Lower lobe of right lung (tissue), 2 donors: Measurements from ENCODE around the gene TMEM52. TPM values are rescaled to one million over a fixed set of nuclear protein-coding genes. Genes with fewer than 3 reads are reported as not detected.
A peak's percentile ranks its signal among the peaks of the same experiment; 100 is the strongest.

Source experiments
- ATAC-seq, 2 donors: fragments of 200-7000 bp; cut with Tn5 transposase; one replicate each; pipeline ENCODE4 v1.9.1; 2020 to 2022; ENCODE audit warnings: mild to moderate bottlenecking in 2 of 2, moderate library complexity in 2 of 2
- DNase-seq: peaks from one replicate; pipeline ENCODE4 v3.0.0-alpha.2; 2020
- H3K27ac ChIP-seq: fragments of 200-600 bp; one replicate; pipeline ENCODE4 v1.8.0; 2022
- H3K27me3 ChIP-seq: fragments of 200-600 bp; one replicate; pipeline ENCODE4 v1.8.0; 2022; ENCODE audit warnings: low read depth
- H3K36me3 ChIP-seq: fragments of 200-600 bp; one replicate; pipeline ENCODE4 v1.8.0; 2022; ENCODE audit warnings: mild to moderate bottlenecking
- H3K4me1 ChIP-seq: fragments of 200-600 bp; one replicate; pipeline ENCODE4 v1.8.0; 2022
- H3K4me3 ChIP-seq: fragments of 200-600 bp; one replicate; pipeline ENCODE4 v1.8.0; 2022; ENCODE audit warnings: mild to moderate bottlenecking
- H3K9me3 ChIP-seq: fragments of 200-600 bp; one replicate; pipeline ENCODE4 v1.8.0; 2022
- intact Hi-C: fragments of 100-400 bp; cut with DNase I; formaldehyde crosslinking; loops from one replicate; pipeline ENCODE4 v1.11.0; 2022
- total RNA-seq: library from RNA; stranded (reverse); fragmentation: NEBNext Ultra II Directional; extraction: Animal tissue kit (Norgen Biotek cat#: 25700); gene quantifications from one replicate; pipeline ENCODE4 v1.2.1, GENCODE V29; 2021
- TF ChIP-seq, protein P1 (sequence below): fragments of 200-600 bp; IDR thresholded peaks from one replicate; pipeline ENCODE4 v1.8.0; 2022; ENCODE audit warnings: antibody characterized with exemption, mild to moderate bottlenecking
- donor health status: DM: no; HTN: yes; CAD: no; lungs with severe emphysema.

Gene TMEM52
- total RNA-seq, 1 donor from 2014 or later = 1.4 TPM

DNA sequence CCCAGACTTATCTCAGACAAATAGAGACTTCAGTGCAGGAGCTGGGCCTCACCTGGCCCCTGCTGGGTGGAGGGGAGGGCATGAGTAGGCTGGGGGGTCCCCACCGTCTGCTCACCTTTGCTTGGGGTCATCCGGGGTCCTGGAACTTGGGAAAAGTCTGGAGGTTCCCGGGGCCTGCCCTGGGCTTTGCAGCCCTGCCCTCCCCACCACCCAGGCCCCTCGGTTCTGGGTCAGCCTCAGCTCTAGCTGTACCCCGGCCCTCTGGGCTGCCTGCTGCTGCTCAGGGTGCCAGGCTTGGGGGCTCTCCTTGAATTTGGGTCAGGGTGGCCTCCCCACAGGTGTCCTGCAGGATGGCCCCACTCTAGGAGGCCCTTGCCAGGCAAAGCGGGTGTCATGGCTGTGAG is 2.4 kb upstream of the TMEM52 start:
- H3K27me3 ChIP-seq = no peaks in the 10 kb centered on the region
- no peaks in the 10 kb centered on the region for H3K9me3 ChIP-seq
- TF ChIP-seq, protein P1, sequence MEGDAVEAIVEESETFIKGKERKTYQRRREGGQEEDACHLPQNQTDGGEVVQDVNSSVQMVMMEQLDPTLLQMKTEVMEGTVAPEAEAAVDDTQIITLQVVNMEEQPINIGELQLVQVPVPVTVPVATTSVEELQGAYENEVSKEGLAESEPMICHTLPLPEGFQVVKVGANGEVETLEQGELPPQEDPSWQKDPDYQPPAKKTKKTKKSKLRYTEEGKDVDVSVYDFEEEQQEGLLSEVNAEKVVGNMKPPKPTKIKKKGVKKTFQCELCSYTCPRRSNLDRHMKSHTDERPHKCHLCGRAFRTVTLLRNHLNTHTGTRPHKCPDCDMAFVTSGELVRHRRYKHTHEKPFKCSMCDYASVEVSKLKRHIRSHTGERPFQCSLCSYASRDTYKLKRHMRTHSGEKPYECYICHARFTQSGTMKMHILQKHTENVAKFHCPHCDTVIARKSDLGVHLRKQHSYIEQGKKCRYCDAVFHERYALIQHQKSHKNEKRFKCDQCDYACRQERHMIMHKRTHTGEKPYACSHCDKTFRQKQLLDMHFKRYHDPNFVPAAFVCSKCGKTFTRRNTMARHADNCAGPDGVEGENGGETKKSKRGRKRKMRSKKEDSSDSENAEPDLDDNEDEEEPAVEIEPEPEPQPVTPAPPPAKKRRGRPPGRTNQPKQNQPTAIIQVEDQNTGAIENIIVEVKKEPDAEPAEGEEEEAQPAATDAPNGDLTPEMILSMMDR = no peak
- no peak overlapping the region for H3K27ac ChIP-seq
- DNase-seq (no peak), ATAC-seq (no peak)
- H3K36me3 ChIP-seq = no peaks in the 10 kb centered on the region
- H3K4me3 ChIP-seq = no peak overlapping the region
- intact Hi-C loops = no loop called here
- peaks cover 13% of the 10 kb centered on the region for H3K4me1 ChIP-seq

GRCh38 chr1:1920608-1921458 is 1.8 kb upstream of the TMEM52 start:
- Histone ChIP-seq H3K36me3 (no peaks in the 10 kb centered on the region), H3K27me3 (no peaks in the 10 kb centered on the region), H3K4me1 (peaks cover 13% of the 10 kb centered on the region), H3K27ac (no peak overlapping the region), H3K4me3 (no peak overlapping the region), H3K9me3 (no peaks in the 10 kb centered on the region)
- intact Hi-C loops = no loop called here
- ATAC-seq (no peak), DNase-seq (no peak)
- TF ChIP-seq, protein P1 = no peak

DNA sequence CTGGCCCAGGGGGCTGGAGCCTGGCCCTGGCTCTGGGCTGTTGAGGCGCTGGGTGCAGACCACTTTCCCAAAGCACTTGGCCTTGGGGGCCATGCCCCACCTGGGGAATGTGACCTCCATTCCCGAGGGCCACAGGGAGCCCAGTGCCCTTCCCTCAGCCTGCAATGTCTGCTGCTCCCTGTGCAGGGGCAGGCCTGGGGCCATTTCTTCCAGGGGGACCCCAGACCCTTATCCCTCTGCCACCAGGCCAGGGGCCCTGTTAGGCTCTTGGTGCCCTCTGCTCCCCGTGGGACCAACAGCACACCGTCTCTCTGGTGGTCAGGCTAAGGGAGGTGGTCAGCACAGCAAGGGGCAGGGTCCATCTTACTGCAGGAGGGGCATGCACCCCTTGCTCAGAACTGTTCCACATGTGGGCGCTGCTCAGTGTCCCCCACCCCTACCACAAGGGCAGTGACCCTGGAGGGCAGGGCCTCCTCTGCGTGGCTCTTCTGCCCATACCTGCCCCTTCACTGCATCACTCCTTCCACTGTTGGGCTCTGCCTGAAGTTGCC is 1.1 kb upstream of the TMEM52 start:
- peak overlapping the region; percentile 65 for H3K4me3 ChIP-seq
- no peak for DNase-seq
- intact Hi-C loops = no loop called here
- TF ChIP-seq, protein P1 = no peak
- peak overlapping the region; percentile 68 for H3K27ac ChIP-seq
- no peaks in the 10 kb centered on the region for H3K27me3 ChIP-seq
- ATAC-seq = no peak
- peaks cover 13% of the 10 kb centered on the region for H3K4me1 ChIP-seq
- no peaks in the 10 kb centered on the region for H3K36me3 ChIP-seq
- no peaks in the 10 kb centered on the region for H3K9me3 ChIP-seq

DNA sequence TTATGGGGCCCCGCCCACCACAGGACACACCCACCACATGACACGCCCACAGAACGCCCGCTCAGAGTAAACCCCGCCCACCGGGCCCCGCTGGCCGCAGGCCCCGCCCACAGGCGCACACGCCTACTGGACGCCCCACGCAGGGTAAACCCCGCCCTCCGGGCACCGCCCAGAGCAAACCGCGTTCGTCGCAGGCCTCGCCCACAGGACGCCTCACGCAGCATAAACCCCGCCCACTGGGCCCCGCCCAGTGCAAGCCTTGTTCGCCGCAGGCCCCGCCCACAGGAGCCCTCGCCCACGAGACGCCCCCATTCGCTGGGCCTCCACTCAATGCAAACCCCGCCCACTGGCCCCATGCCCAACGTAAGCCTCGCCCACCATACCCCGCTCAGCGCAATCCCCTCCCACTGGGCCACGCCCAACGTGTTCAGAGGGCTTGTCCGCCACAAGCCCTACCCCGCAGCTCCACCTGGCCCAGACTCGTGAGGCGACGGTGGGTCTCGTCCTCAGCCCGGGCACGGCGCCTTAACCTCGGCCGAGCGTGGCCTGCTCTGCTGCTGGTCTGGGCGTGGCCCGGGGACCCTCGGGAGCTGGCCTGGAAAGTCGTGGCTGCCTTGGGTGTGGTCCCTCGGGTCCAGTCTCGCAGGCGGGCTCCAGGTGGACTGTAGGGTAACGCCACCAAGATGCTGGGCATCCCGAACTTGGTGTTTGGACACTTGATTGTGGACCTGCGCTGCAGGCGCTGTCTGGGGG is 401 bp upstream of the TMEM52 start:
- no peaks in the 10 kb centered on the region for H3K9me3 ChIP-seq
- H3K4me3 ChIP-seq = peak overlapping the region; percentile 65
- no peaks in the 10 kb centered on the region for H3K27me3 ChIP-seq
- ATAC-seq (peak; percentile 94), DNase-seq (peak; percentile 100)
- no peaks in the 10 kb centered on the region for H3K36me3 ChIP-seq
- H3K4me1 ChIP-seq = peaks cover 13% of the 10 kb centered on the region
- peak overlapping the region; percentile 68 for H3K27ac ChIP-seq
- intact Hi-C loops = no loop called here
- TF ChIP-seq, protein P1 = no peak

DNA sequence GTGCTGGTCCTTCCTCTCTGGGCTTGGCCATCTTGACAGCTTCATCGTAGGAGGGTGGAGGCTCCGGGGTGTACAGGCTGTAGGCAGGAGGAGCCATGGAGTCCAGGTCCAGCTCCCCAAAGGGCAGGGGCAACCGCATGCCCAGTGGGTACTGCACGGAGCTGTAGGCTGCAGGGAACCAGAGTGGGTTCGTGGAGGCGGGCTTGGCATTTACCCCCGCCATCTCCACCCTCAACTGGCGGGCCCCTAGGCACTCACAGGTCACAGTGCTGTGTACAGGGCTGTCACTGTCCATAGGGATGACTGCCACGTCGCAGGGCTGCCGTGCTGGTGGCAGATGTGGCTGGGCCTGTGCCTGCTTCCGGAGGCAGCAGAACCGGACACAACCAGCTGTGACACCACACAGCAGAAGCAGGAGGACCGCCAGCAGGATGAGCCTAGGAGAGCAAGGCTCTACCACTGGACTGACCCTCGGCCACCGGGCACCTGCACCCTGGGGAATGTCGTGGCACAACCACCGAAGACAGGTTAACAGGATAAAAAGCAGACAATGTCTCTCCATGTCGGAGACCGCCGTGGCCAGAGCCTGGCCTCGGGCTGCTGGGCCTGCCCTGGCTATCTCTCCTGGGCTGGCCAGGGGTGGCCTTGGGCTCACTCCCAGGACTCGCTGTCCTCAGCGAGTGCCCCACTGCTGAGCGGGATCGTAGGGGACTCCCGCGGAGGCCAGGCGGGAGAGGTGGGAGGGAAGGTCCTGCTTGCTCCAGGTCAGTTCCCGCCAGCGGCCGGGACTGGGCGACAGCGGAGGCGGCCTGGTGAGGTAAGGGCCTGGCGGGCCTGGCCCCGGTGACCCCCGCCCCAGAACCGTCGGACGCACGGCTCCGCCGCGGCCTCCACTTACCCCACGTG is 831 bp downstream of the TMEM52 start:
- DNase-seq (peak; percentile 50), ATAC-seq (no peak)
- H3K4me3 ChIP-seq = peak overlapping the region; percentile 65
- H3K9me3 ChIP-seq = no peaks in the 10 kb centered on the region
- no peaks in the 10 kb centered on the region for H3K27me3 ChIP-seq
- H3K27ac ChIP-seq = peak overlapping the region; percentile 53
- TF ChIP-seq, protein P1 = no peak
- H3K4me1 ChIP-seq = peaks cover 13% of the 10 kb centered on the region
- no peaks in the 10 kb centered on the region for H3K36me3 ChIP-seq
- intact Hi-C loops = no loop called here
